NCI-H1694 treated with DMSO at 0.1 percent for 48 hours (cell line): Measurements from ENCODE around the gene ZC2HC1B.
"Not testable (repeated sequence)": the region's sequence is repeated elsewhere in the genome, so short reads cannot be mapped to it uniquely, and the experiment has no call there.

Source experiments
- DNase-seq: peaks from one replicate; lab custom pipeline; 2025; lab: John Stamatoyannopoulos, UW

ZC2HC1B gene

DNA sequence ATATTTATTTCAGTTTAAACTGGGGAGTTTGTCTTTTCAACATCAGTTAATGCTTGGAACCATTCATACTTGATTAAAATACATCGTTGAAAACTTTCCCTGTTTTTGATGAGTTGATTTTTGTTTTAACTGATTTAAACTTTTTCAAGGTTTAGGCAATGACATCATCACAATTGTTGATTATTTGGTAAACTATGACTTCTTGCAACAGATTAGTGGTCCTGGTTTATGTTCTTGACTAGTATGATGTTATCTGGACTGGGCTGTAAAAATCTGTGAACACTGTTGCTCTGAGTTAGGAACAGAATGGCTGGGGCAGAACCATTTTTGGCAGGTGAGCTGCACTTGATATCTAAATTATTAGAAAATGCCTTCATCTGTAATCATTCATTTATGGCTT, at the start of gene ZC2HC1B:
Gene ZC2HC1B, plus strand, starts transcription at position 241 of the 400 bp plus-strand sequence. Its CDS starts 66 bp downstream, at position 307.
- DNase-seq, result no peak

DNA sequence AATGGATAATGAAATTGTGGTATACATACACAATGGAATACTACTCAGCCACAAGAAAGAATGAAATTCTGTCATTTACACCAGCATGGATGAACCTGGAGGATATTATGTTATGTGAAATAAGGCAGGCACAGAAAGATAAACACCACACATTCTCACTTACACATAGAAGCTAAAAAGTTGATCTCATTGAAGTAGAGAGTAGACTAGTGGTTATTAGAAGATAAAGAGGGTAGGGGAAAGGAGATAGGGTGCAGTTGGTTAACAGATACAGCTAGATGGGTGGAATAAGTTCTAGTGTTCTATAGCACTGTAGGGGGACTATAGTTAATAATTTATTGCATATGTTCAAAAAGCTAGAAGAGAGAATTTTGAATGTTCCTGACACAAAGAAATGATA, 46.7 kb upstream of the ZC2HC1B start:
- no peak for DNase-seq

DNA sequence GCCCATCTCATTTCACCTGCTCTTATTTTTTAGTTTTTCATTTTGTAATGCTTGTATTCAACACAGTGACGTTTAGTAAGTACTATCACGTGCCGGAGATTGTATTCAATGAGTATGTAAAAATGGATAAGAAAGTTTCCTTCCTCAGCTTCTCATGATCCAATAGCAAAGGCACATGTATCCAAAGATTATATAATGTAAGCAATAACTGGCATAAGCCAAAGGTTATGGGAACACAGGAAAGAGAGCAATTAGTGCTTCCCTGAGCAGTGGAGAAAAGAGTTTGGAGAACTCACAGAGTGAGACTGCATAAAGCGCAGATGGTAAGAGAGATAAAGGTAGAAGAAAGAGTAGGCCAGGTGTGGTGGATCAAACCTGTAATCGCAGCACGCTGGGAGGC, 42.9 kb upstream of the ZC2HC1B start:
- DNase-seq, result no peak

- DNase-seq, result no peak
Observed at GRCh38 chr6:143822584-143823024, 41.7 kb upstream of the ZC2HC1B start.

- DNase-seq, result no peak
Observed at GRCh38 chr6:143823548-143823947, 40.7 kb upstream of the ZC2HC1B start.

GRCh38 chr6:143828572-143828971, 35.7 kb upstream of the ZC2HC1B start:
- no peak for DNase-seq

DNA sequence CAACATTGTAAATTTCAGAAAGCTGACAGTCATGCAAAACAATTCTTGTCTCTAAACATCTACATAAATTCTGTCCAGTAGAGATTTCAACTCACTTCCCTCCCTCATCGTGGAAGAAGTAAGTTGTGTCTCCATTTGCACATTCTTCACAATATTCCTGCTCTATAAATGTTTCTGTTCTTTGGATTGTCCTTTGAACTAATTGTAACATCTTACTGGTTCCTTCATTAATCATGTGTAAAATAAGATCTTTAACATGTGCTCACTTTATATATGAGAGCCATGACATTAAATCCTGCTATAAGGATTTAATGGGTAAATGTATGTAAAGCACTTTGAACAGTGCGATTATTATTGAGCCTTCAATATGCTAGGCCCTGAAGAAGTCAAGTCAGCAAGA, 28.1 kb upstream of the ZC2HC1B start:
- no peak for DNase-seq

DNA sequence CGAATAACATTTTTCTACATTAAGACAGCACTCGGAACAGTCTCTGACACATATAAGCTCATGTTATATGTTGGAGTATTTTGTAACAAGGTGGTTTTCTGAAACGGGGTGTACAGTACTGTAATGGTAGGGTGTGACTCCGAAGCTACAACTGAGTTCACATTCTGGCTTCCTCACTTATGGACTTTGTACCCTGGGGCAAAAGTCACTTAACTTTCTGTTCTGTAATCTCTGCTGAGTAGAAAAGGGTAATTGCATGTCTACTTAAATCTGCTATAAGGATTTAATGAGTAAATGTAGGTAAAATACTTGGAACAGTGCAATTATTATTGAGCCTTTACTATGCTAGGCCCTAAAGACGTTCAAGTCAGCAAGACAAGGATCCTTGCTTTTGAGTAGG, 25.9 kb upstream of the ZC2HC1B start:
- no peak for DNase-seq

GRCh38 chr6:143839196-143839595, 25.1 kb upstream of the ZC2HC1B start:
- DNase-seq, result no peak

DNA sequence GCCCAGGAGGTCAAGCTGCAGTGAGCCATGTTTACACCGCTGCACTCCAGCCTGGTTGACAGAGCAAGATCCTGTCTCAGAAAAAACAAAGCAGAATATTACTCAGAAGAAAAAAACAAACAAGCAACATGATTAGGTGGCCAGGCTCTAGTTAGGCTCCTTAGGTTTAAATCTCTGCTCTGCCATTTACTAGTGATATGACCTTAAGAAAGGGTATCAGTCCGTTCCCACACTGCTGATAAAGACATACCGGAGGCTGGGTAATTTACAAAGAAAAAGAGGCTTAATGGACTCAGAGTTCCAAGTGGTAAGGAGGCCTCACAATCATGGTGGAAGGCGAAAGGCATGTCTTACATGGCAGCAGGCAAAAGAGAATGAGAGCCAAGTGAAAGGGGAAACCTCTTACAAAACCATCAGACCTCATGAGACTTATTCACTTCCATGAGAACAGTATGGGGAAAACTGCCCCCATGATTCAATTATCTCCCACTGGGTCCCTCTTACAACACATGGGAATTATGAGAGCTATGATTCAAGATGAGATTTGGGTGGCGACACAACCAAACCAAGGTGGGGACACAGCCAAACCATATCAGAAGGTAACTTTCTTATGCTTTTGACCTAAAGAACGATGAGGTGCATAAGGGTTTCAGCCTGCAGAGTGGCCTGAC, 23.5 kb upstream of the ZC2HC1B start:
- no peak for DNase-seq

DNA sequence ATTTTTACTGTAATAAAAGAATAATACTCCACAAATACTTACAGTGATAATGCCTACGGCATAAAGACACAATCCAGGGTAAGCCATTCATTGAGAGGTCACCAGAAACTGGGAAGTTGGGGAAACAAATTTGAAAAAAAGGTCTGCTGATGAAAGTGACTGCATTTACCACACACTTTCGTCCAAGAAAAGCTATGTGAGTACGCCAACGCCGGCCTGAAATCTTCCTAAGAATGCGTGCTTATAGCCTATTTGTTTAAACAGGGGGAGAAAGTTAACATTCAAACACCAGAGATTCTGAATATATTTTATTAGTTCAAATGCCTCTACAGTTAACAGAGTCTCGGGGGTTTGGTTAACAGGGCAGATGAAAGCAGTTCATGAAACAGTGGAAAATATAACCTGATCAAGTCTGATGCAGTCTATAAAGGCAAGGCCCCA, 21.8 kb upstream of the ZC2HC1B start:
- DNase-seq, result peak; percentile 24

- peak; percentile 74 for DNase-seq
Observed at GRCh38 chr6:143842902-143843676, 21.2 kb upstream of the ZC2HC1B start, which contains the start of gene LTV1. Gene LTV1, plus strand, starts transcription at chr6:143843338. Its CDS starts 140 bp downstream, at chr6:143843478.

DNA sequence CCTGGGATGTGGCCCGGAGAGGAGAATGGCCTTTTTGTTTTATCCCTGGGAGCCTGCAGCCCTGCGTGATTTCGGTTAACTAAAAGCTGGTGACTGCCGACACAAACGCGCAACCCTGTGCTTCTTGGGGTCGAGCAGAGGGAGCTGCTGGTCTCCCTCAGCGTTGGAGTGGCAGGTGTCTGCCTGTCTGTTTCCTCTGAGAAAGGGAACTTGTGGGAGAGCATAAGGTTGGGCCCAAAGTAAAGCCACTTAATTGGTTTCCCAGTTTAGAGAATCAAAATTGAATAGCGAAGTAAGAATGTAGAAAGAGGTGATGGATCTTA, 20.6 kb upstream of the ZC2HC1B start:
- no peak for DNase-seq

DNA sequence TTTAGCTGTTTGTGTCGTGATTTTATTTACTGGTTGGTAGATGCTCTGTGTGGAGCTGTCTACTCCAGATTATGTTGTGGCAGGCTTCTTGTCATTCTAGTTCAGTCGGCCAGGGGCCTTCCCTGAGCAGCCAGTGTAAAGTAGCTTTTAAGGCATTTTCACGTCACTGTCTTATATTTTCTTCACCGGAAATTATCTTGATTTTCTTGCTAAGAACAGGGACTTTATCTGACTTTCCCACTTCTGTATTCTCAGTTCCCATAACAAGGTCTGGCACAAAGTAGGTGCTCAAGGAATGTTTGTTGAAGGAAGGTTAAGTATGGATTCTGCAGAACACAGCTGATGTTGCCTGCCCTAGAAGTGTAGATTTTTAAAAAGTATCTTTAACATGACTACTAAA, 20.3 kb upstream of the ZC2HC1B start:
- DNase-seq, result no peak

GRCh38 chr6:143845033-143845432, 19.2 kb upstream of the ZC2HC1B start:
- no peak for DNase-seq

DNA sequence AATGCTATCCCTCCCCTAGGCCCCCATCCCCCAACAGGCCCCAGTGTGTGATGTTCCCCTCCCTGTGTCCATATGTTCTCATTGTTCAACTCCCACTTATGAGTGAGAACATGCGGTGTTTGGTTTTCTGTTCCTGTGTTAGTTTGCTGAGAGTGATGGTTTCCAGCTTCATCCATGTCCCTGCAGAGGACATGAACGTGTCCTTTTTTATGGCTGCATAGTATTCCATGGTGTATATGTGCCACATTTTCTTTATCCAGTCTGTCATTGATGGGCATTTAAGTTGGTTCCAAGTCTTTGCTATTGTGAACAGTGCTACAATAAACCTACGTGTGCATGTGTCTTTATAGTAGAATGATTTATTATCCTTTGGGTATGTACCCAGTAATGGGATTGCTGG, 12.6 kb upstream of the ZC2HC1B start:
- not testable (repeated sequence) for DNase-seq

GRCh38 chr6:143855057-143855456, 9.2 kb upstream of the ZC2HC1B start:
- not testable (repeated sequence) for DNase-seq

GRCh38 chr6:143856762-143857161, 7.5 kb upstream of the ZC2HC1B start:
- not testable (repeated sequence) for DNase-seq

DNA sequence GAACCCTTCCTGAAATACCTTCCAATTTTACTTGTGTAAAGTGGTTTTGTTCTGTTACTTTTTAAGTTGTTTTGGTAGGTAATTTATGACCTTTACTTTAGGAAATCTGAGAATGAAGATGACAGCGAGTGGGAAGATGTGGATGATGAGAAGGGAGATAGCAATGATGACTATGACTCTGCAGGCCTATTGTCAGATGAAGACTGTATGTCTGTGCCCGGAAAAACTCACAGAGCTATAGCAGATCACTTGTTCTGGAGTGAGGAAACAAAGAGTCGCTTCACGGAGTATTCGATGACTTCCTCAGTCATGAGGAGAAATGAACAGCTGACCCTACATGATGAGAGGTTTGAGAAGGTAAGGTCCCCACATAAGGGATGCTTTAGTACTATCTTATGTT, 6.6 kb upstream of the ZC2HC1B start:
- no peak for DNase-seq

- DNase-seq, result no peak
Observed at GRCh38 chr6:143859891-143860660, 4.2 kb upstream of the ZC2HC1B start.

- no peak for DNase-seq
Observed at GRCh38 chr6:143863771-143864170, 503 bp upstream of the ZC2HC1B start.

DNA sequence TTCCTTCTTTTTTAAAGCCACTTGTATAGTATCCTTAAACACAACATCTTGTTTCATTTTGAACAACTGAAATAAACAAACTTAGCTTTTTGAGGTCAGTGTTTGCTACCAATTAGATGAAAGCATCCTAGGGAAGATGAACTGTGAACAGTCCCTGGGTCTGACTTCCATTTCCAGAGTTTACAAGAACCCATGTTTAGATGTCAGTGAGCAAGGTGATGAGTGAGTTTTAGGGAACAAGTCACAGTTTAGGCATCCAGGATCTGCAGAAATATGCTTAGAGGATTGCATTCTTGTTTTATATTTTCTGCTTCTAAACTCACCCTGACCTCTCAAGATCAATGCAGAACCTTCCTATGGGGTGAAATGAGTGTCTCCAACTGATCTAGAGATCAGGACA, 3.0 kb downstream of the ZC2HC1B start:
- no peak for DNase-seq

GRCh38 chr6:143868808-143869207, 4.5 kb downstream of the ZC2HC1B start:
- not testable (repeated sequence) for DNase-seq
